ENCODE measurements around the gene DYNC1I1. TPM values are rescaled to one million over a fixed set of nuclear protein-coding genes. Genes with fewer than 3 reads are reported as not detected.

Gene DYNC1I1
- total RNA-seq, 1 experiment from 2014 or later: 3.2 TPM

DNA sequence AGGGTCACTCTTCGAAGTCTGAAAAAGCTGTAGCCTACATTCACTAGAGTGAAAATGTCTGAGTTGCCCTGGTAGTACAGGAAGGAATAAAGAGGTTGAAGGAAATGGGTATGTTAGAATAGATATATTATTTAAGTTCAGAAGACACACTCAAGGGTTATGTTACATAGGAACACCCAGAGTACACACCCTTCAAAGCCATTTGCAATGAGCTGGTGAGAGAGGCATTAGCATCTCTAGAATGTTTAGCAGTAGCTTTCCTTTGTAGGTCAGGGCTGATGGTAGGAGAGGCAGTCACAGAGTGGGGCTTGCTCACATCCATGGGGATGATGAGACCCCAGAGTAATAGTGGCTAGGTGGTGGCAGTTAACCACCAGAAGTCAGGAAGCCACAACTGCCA is 328.4 kb downstream of the DYNC1I1 start:
- peaks cover 7% of the 10 kb centered on the region; the same call in 1 of the 2 replicates for H3K27me3 Mint-ChIP-seq (ENCODE audit: low read depth)
- H2BK120ac ChIP-seq (ENCODE audit: low read depth, low read length, poor library complexity, severe bottlenecking): no peak overlapping the region

More for the DNA sequence above, 328.4 kb downstream of the DYNC1I1 start:
- Histone ChIP-seq H3K9me3 (ENCODE audit: control insufficient read depth, low read depth, low read length) (no peaks in the 10 kb centered on the region), H3K4me2 (ENCODE audit: insufficient read depth, insufficient read length, low read length) (no peak overlapping the region), H2BK12ac (ENCODE audit: insufficient read length, low read depth, low read length) (no peak overlapping the region), H3K9ac (ENCODE audit: extremely low read depth, insufficient read length, low read length) (no peak overlapping the region), H3K79me1 (ENCODE audit: insufficient read depth, low read depth, low read length, poor library complexity, severe bottlenecking) (no peaks in the 10 kb centered on the region), H2AK5ac (ENCODE audit: insufficient read length, low read length) (no peak overlapping the region), H3K14ac (ENCODE audit: insufficient read depth, low read length) (no peak overlapping the region), H2BK15ac (ENCODE audit: low read depth, low read length) (no peak overlapping the region), H3T11ph (ENCODE audit: low read length) (no peak overlapping the region), H2AFZ (ENCODE audit: low read length) (no peak overlapping the region), H3K4me1 (ENCODE audit: insufficient read depth, low read length) (no peaks in the 10 kb centered on the region), H4K20me1 (ENCODE audit: control insufficient read depth, insufficient read depth, insufficient read length) (no peaks in the 10 kb centered on the region), H3K4ac (ENCODE audit: low read depth, low read length) (no peak overlapping the region), H3K27me3 (ENCODE audit: insufficient read depth, low read length) (no peaks in the 10 kb centered on the region), H4K5ac (ENCODE audit: insufficient read length, low read depth, low read length) (no peak overlapping the region), H2BK5ac (ENCODE audit: insufficient read length, low read length) (no peak overlapping the region), H3K23me2 (ENCODE audit: insufficient read length, low read depth, low read length, poor library complexity, severe bottlenecking) (no peaks in the 10 kb centered on the region), H2BK20ac (ENCODE audit: low read depth, low read length, poor library complexity, severe bottlenecking) (no peak overlapping the region), H3K18ac (ENCODE audit: insufficient read length, low read depth, low read length) (no peak overlapping the region), H3K23ac (ENCODE audit: insufficient read length, low read depth, low read length) (no peak overlapping the region), H3K79me2 (ENCODE audit: insufficient read depth, low read length) (no peaks in the 10 kb centered on the region), H3K56ac (ENCODE audit: insufficient read length, low read depth, low read length) (no peak overlapping the region), H4K91ac (ENCODE audit: insufficient read length, low read depth, low read length) (no peak overlapping the region), H4K8ac (replicated peaks; ENCODE audit: insufficient read length, low read depth, low read length) (no peak overlapping the region), H3K27ac (ENCODE audit: insufficient read length, low read depth, low read length) (no peak overlapping the region)
- WGBS (ENCODE audit: extremely low coverage, insufficient read length, low lambda C conversion rate): no CpG with 5 or more reads among the region's 1 CpG
- Mint-ChIP-seq H3K36me3 (ENCODE audit: insufficient read depth in 1 of 3, low read depth in 3 of 3) (no peaks in the 10 kb centered on the region), H3K4me1 (peaks cover 2 to 3% of the 10 kb centered on the region in 2 experiments; a peak in 2 of 4 replicates), H3K27ac (no peak overlapping the region), H3K9me3 (no peaks in the 10 kb centered on the region), H3K4me3 (no peak overlapping the region)
- TF ChIP-seq, protein P1, sequence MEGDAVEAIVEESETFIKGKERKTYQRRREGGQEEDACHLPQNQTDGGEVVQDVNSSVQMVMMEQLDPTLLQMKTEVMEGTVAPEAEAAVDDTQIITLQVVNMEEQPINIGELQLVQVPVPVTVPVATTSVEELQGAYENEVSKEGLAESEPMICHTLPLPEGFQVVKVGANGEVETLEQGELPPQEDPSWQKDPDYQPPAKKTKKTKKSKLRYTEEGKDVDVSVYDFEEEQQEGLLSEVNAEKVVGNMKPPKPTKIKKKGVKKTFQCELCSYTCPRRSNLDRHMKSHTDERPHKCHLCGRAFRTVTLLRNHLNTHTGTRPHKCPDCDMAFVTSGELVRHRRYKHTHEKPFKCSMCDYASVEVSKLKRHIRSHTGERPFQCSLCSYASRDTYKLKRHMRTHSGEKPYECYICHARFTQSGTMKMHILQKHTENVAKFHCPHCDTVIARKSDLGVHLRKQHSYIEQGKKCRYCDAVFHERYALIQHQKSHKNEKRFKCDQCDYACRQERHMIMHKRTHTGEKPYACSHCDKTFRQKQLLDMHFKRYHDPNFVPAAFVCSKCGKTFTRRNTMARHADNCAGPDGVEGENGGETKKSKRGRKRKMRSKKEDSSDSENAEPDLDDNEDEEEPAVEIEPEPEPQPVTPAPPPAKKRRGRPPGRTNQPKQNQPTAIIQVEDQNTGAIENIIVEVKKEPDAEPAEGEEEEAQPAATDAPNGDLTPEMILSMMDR (conservative IDR thresholded peaks at IDR 0.05): no peak
- DNase-seq: no peak
